ENCODE measurements around the gene CSK.
"Not testable (repeated sequence)": the region's sequence is repeated elsewhere in the genome, so short reads cannot be mapped to it uniquely, and the experiment has no call there.

The CSK gene

DNA sequence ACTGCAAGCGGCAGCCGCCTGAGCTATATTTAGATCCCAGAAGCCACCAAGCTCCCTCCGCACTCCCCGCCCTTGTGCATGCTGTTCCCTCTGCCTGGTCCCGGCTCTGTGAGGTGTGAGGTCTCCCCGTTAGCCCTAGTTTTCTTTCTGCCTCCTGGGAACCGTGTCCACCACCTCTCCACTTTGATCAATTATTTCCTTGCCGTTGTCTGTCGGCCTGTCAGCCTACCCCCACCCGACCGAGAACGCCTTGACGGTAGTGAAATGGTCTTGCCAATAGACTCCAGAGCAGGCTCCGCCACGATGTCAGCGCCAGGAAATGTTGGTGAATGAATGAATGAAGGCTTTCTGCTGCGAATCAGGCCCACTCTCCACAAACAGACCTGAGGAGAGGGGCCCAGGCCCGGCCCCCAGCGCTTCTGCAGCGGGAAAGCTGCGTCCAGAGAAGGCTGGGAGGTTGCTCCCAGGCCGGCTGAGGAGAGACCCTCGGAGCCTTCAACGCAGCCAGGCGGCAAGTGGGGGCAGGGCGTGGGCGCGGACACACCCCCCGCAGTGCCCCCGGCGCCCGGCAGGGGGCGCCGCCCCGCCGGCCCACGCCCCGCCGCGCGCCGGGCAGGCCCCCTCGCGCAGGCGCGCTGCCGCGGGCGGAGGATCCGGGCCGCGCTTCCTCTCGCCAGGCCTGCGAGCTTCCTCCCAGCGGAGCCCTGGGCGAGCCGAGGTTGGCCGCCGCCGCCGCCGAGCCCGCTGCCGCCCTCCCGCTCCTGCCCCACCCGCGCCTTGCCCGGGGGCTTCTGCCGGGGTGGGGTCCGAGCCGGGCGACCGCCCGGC lies at the start of gene CSK:
TSS of gene CSK (plus strand) at position 650 of the 828 bp plus-strand sequence. CDS start 16,218 bp downstream, outside the sequence.
- no peak for DNase-seq (ENCODE audit: low read depth in 2 of 2)

DNA sequence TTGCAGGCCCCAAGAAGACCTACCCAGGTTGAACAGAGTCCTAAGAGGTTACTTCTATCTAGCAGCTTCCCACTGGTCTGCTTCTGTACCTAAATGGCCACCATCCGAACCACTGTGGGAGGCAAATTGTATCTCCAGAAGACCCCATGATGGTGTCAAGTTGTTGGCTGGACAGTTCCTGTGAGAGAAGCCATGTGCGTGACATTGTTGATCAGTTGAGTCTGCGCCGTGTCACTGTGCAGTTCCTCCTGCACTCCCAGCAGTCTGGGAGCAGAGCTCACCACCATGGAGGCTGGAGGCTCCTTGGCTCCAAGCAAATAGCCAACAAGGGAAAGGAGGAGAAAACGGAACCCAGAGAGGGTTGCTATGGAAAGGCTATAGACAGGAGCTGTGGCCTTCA lies 49.0 kb upstream of the CSK start:
- DNase-seq (ENCODE audit: low read depth in 2 of 2) = no peak

DNA sequence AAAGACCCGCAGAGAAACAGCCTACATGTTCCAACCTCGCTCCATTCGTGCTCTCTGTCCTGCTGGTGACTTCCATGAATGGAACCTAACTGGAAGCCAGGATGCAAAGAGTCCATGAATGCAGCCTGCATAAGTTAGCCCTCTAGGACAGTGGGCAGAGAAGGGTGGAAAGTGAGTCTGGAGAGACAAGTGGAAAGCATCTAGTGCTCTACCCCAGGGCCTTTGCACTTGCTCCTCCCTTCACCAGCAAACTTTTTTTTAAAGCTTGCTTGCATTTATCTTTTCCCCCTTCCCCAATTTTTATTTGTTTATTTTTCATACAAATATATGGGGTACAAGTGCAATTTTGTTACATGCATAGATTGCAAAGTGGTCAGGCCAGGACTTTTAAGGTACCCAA lies 48.6 kb upstream of the CSK start:
- DNase-seq (ENCODE audit: low read depth in 2 of 2) = no peak

DNA sequence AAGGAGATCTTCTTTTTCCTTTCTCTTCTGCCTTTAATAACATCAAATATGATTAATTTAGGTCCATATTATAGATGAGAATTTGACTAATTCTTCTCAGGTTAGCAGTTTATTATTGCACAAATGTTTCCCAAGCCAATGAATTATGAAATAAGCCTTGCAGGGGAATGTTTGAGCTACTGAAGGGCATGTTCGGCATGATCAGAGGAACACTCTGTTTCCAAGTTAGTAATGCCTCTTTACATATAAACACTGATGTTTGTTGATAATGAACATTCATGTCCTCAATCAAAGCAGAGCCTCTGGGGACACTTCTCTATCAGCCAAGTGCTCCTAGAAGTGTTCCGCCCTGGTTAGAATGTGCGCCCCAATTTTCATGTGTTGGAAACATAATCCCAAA lies 46.6 kb upstream of the CSK start:
- DNase-seq (ENCODE audit: low read depth in 2 of 2) = no peak

DNA sequence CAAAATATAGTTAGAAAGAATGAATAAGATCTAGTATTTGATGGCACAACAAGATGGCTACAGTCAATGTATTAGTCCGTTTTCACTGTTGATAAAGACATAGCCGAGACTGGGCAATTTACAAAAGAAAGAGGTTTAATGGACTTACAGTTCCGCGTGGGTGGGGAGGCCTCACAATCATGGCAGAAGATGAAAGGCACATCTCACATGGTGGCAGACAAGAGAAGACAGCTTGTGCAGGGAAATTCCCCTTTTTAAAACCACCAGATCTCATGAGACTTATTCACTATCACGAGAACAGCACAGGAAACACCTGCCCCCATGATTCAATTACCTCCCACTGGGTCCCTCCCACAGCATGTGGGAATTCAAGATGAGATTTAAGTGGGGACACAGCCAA lies 43.6 kb upstream of the CSK start:
- DNase-seq (ENCODE audit: low read depth in 2 of 2) = not testable (repeated sequence)

- DNase-seq (ENCODE audit: low read depth in 2 of 2) = no peak
Measured at GRCh38 chr15:74742422-74742821, 39.5 kb upstream of the CSK start.

DNA sequence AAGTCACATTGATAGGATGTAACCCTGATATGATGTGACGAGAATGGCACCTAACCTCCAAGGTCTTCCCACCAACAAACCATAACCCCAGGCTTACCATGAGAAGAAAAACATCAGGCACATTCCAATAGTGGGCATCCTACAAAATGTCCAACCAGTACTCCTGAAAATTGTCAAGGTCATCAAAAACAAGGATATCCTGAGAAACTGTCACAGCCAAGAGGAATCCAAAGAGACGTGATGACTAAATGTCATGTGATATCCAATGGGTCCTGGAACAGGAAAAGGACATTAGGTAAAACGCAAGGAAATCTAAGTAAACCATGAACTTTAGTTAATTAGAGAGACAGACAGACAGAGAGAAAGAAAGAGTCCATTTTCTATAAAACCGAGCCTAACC lies 35.5 kb upstream of the CSK start:
- no peak for DNase-seq (ENCODE audit: low read depth in 2 of 2)

GRCh38 chr15:74748322-74748946 lies 33.4 kb upstream of the CSK start, which contains the start of gene CYP1A2:
Gene CYP1A2, plus strand, starts transcription at chr15:74748845. Its CDS starts 894 bp downstream, at chr15:74749739.
- DNase-seq (ENCODE audit: low read depth in 2 of 2) = no peak

DNA sequence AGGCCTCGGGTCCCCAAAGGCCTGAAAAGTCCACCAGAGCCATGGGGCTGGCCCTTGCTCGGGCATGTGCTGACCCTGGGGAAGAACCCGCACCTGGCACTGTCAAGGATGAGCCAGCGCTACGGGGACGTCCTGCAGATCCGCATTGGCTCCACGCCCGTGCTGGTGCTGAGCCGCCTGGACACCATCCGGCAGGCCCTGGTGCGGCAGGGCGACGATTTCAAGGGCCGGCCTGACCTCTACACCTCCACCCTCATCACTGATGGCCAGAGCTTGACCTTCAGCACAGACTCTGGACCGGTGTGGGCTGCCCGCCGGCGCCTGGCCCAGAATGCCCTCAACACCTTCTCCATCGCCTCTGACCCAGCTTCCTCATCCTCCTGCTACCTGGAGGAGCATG lies 32.0 kb upstream of the CSK start:
- no peak for DNase-seq (ENCODE audit: low read depth in 2 of 2)

GRCh38 chr15:74750751-74751150 lies 31.1 kb upstream of the CSK start:
- no peak for DNase-seq (ENCODE audit: low read depth in 2 of 2)

GRCh38 chr15:74752011-74752410 lies 29.9 kb upstream of the CSK start:
- DNase-seq (ENCODE audit: low read depth in 2 of 2) = no peak

DNA sequence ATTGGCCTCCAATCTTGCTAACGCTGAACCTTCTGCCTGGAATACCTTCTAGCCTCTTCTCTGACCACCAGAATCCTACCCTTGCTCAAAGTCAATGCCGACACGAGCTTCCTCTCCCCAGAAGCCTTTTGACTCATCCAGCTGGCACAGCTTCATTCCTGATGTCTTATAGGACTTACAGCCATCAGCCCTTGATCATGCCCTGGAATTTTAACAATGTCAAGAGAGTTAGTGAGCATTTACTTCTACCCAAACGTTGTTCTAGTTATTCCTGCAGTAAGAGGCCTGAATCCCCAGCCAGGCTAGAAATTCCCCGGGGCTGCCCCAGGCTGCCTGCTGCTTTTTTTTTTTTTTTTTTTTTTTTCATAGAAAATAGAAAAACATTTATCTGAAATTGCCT lies 29.3 kb upstream of the CSK start:
- no peak for DNase-seq (ENCODE audit: low read depth in 2 of 2)

DNA sequence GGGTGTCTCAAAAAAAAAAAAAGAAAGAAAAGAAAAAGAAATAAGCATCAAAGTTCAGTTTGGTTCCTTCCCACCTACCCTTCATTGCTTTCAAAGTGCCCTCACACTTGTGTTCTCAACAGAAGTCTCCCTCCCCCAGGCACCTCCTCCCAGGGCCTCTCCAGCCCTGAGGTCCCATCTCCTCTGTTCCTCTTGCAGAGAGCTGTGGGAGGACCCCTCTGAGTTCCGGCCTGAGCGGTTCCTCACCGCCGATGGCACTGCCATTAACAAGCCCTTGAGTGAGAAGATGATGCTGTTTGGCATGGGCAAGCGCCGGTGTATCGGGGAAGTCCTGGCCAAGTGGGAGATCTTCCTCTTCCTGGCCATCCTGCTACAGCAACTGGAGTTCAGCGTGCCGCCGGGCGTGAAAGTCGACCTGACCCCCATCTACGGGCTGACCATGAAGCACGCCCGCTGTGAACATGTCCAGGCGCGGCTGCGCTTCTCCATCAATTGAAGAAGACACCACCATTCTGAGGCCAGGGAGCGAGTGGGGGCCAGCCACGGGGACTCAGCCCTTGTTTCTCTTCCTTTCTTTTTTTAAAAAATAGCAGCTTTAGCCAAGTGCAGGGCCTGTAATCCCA lies 27.2 kb upstream of the CSK start:
- DNase-seq (ENCODE audit: low read depth in 2 of 2) = no peak

DNA sequence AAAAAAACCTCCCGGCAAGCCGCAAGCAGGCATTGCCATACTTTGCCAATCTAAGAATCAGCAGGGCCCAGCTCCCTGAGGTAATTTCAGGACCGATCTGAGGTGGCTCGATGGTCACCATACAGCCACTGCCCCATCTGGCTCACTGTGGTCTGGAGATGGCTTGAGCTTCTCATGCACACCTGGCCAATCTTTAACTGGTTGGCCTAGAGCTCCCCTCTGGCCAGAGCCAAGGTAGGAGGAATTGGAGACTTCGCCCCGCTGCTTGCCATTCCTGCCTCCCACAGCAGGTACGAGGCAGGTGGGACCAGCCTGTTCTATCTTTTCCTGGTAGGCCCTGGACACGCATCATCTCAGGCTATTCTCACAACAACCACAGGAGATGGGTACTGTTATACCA lies 23.1 kb upstream of the CSK start:
- DNase-seq (ENCODE audit: low read depth in 2 of 2) = no peak

DNA sequence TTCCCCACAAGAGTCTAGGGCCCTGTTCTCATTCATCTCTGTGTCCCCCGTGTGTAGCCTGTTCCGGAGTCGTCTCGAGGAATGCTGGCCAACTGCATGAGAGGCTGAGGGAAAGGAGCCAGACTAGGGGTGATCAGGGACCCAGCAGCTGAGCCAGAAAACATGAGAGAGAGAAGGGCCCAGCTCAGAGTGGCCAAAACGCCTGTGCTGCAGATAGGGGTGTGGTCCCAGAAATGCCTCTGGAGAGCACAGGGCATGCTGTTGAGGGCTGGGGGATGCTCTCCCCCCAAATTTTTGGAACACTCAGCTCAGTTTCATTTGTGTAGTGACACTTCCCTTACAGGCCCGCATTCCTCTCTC lies 19.1 kb upstream of the CSK start:
- DNase-seq (ENCODE audit: low read depth in 2 of 2) = no peak

GRCh38 chr15:74763416-74763815 lies 18.5 kb upstream of the CSK start:
- DNase-seq (ENCODE audit: low read depth in 2 of 2) = no peak

DNA sequence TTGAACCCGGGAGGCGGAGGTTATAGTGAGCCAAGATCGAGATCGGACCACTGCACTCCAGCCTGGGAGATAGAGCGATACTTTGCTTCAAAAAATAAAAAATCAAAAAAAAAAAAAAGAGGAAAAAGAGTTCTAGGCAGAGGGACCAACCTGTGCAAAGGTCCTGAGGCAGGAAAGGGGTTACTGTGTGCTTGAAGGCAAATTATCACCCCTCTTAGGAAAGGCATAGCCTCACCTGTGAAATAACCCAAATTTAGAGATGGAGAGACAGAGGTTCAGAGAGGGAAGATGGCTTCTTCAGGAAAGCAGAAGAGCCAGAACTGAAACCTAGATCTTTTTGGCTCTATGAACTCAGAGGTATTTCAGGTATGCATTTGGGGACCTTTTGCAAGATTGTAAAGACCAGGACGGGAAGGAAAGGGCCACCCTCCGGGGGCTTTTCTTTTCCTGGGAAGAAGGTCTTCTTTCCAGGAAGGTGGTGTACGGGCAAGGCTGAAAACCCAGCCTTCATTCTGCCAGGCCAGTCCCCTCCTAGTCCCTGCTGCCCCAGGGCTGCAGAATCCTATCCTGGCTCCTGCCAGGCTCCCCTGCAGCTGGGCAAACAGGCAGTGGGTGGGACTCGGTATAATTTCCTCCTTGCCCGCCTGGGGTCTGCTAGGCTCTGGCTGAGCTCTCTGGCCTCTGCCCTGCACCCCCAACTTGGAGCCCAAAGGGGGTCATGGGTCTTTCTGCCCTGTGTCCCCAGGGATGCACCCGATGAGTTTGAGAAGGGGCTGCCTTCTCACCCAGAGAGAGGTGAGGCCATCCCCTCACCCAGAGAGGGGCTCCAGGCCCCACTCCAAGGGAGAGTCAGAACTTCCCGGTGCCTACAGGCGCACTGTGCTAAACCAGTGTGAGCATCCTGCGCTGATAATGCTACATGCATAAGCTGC lies 14.4 kb upstream of the CSK start:
- no peak for DNase-seq (ENCODE audit: low read depth in 2 of 2)

DNA sequence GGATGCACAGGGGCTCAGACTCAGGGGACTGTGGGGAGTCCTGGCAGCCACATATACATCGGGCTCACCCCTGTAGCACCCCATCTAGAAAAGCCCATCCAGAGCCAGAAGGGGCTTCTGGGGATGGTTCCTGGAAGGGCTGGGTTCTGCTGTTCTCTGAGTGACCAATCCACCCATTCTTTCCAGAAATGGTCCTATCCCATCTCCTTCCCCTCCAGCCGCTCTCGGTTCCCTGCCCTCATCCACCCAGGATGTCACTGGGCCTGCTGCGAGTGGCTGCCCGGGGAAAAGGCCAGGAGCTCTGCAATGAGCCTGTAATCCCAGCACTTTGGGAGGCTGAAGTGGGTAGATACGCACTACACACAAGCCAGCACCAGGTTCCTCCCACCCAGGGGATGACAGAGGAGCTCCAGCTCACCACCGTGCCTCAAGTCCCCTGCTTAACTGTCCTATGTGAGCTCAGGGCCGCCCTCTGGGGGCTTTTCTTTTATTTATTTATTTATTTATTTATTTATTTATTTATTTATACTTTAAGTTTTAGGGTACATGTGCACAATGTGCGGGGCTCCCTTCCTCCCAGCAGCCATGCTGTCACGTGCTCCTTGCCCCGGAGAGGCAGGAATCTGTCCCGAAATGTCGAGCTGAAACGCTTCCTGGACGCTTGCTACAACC lies 13.6 kb upstream of the CSK start:
- DNase-seq (ENCODE audit: low read depth in 2 of 2) = no peak

- no peak for DNase-seq (ENCODE audit: low read depth in 2 of 2)
Measured at GRCh38 chr15:74768771-74769342, 13.0 kb upstream of the CSK start.

GRCh38 chr15:74769463-74770025 lies 12.3 kb upstream of the CSK start:
- DNase-seq (ENCODE audit: low read depth in 2 of 2) = no peak
